Measurements from ENCODE around the gene CYP2A6. TPM values are rescaled to one million over a fixed set of nuclear protein-coding genes. Genes with fewer than 3 reads are reported as not detected.
"Not testable (repeated sequence)": the region's sequence is repeated elsewhere in the genome, so short reads cannot be mapped to it uniquely, and the experiment has no call there.

CYP2A6 gene
- polyA plus RNA-seq, 1 of the 3 experiments (the other 2 are of a cell fraction) = not detected

DNA sequence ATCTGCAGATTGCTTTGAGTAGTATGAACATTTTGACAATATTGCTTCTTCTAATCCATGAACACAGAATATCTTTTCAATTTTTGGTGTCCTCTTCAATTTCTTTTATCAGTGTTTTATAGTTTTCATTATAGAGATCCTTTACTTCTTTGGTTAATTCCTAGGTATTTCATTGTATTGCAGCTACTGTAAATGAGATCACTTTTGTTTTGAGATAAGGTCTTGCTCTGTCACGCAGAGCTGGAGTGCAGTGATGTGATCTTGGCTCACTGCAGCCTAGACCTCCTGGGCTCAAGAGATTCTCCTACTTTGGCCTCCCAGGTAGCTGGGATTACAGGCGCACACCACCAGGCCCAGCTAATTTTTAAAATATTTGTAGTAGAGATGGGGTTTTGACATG lies 22.0 kb upstream of the CYP2A6 start:
- peaks cover 25% of the 10 kb centered on the region; the same call in 1 of the 2 replicates for H3K27me3 ChIP-seq (ENCODE audit: insufficient read depth)
- H3K27ac ChIP-seq (ENCODE audit: low read depth in 2 of 2, low read length in 1 of 2) = no peak overlapping the region
- CTCF ChIA-PET = interaction anchor here (1.3 kb wide), 1 partner anchor 65 kb away, joined by 4 read pairs; no protein-coding TSS in a partner anchor
- DNase-seq = no peak
- TF ChIP-seq, protein P1, sequence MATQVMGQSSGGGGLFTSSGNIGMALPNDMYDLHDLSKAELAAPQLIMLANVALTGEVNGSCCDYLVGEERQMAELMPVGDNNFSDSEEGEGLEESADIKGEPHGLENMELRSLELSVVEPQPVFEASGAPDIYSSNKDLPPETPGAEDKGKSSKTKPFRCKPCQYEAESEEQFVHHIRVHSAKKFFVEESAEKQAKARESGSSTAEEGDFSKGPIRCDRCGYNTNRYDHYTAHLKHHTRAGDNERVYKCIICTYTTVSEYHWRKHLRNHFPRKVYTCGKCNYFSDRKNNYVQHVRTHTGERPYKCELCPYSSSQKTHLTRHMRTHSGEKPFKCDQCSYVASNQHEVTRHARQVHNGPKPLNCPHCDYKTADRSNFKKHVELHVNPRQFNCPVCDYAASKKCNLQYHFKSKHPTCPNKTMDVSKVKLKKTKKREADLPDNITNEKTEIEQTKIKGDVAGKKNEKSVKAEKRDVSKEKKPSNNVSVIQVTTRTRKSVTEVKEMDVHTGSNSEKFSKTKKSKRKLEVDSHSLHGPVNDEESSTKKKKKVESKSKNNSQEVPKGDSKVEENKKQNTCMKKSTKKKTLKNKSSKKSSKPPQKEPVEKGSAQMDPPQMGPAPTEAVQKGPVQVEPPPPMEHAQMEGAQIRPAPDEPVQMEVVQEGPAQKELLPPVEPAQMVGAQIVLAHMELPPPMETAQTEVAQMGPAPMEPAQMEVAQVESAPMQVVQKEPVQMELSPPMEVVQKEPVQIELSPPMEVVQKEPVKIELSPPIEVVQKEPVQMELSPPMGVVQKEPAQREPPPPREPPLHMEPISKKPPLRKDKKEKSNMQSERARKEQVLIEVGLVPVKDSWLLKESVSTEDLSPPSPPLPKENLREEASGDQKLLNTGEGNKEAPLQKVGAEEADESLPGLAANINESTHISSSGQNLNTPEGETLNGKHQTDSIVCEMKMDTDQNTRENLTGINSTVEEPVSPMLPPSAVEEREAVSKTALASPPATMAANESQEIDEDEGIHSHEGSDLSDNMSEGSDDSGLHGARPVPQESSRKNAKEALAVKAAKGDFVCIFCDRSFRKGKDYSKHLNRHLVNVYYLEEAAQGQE (IDR thresholded peaks at IDR 0.05; ENCODE audit: low read depth, low read length) = no peak
- no peak for TF ChIP-seq EZH2phosphoT487 (IDR thresholded peaks at IDR 0.05; ENCODE audit: borderline replicate concordance, low read depth)
- TF ChIP-seq, protein P2, sequence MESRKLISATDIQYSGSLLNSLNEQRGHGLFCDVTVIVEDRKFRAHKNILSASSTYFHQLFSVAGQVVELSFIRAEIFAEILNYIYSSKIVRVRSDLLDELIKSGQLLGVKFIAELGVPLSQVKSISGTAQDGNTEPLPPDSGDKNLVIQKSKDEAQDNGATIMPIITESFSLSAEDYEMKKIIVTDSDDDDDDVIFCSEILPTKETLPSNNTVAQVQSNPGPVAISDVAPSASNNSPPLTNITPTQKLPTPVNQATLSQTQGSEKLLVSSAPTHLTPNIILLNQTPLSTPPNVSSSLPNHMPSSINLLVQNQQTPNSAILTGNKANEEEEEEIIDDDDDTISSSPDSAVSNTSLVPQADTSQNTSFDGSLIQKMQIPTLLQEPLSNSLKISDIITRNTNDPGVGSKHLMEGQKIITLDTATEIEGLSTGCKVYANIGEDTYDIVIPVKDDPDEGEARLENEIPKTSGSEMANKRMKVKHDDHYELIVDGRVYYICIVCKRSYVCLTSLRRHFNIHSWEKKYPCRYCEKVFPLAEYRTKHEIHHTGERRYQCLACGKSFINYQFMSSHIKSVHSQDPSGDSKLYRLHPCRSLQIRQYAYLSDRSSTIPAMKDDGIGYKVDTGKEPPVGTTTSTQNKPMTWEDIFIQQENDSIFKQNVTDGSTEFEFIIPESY (IDR thresholded peaks at IDR 0.05; ENCODE audit: borderline replicate concordance, low read depth) = no peak
- TF ChIP-seq YY1 (IDR thresholded peaks at IDR 0.05; ENCODE audit: low read depth) = no peak
- TF ChIP-seq ELF1 (IDR thresholded peaks at IDR 0.05) = no peak
- no peak for TF ChIP-seq TCF12 (IDR thresholded peaks at IDR 0.05)
- H3K4me2 ChIP-seq = no peak overlapping the region
- 35% methylated on average over 2 of the region's 2 CpGs for WGBS (ENCODE audit: low lambda C conversion rate)
- no peak overlapping the region for H2AFZ ChIP-seq (ENCODE audit: low read depth)
- H3K4me3 ChIP-seq (ENCODE audit: low read depth in 2 of 2, low read length in 1 of 2) = no peak overlapping the region
- H3K9me2 ChIP-seq = no peaks in the 10 kb centered on the region
- H4K20me1 ChIP-seq (ENCODE audit: insufficient read depth) = no peaks in the 10 kb centered on the region
- no peaks in the 10 kb centered on the region for H3K36me3 ChIP-seq (replicated peaks in 1 of 2; ENCODE audit: control insufficient read depth in 1 of 2, insufficient read depth in 2 of 2, low read length in 1 of 2)
- POLR2A ChIA-PET = no interaction called here
- H3K9me3 ChIP-seq = no peaks in the 10 kb centered on the region
- no peaks in the 10 kb centered on the region for H3K4me1 ChIP-seq (ENCODE audit: control insufficient read depth in 1 of 2, insufficient read depth in 2 of 2, low read depth in 1 of 2, low read length in 1 of 2)
- H3F3A ChIP-seq (replicated peaks; ENCODE audit: insufficient read depth) = no peaks in the 10 kb centered on the region
- H3K79me2 ChIP-seq (ENCODE audit: insufficient read depth) = no peaks in the 10 kb centered on the region
- no peak overlapping the region for H3K9ac ChIP-seq

DNA sequence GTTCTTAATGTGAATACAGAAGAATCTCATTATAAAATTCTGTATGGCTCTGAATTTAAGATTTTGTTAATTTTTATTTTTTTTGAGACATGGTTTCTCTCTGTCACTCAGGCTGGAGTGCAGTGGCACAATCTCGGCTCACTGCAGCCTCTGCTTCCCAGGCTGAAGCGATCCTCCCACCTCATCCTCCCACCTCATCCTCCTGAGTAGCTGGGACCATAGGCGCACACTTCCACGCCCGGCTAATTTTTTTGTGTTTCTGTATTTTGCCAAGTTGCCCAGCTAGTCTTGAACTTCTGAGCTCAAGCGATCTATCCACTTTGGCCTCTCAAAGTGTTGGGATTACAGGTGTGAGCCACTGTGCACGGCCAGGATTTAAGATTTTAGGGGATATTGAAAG lies 17.5 kb upstream of the CYP2A6 start:
- no peaks in the 10 kb centered on the region for H3F3A ChIP-seq (replicated peaks; ENCODE audit: insufficient read depth)
- TF ChIP-seq, protein P3, sequence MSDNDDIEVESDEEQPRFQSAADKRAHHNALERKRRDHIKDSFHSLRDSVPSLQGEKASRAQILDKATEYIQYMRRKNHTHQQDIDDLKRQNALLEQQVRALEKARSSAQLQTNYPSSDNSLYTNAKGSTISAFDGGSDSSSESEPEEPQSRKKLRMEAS (IDR thresholded peaks at IDR 0.05; ENCODE audit: low read depth) = no peak
- H3K4me2 ChIP-seq = no peak overlapping the region
- 35% methylated on average over 7 of the region's 7 CpGs for WGBS (ENCODE audit: low lambda C conversion rate)
- H3K79me2 ChIP-seq (ENCODE audit: insufficient read depth) = no peaks in the 10 kb centered on the region
- H3K9me3 ChIP-seq = no peaks in the 10 kb centered on the region
- CTCF ChIA-PET = no interaction called here
- no peak overlapping the region for H3K4me3 ChIP-seq (ENCODE audit: low read depth in 2 of 2, low read length in 1 of 2)
- no peak for DNase-seq
- H3K9me2 ChIP-seq = no peaks in the 10 kb centered on the region
- no peak overlapping the region for H3K27ac ChIP-seq (ENCODE audit: low read depth in 2 of 2, low read length in 1 of 2)
- no peaks in the 10 kb centered on the region for H4K20me1 ChIP-seq (ENCODE audit: insufficient read depth)
- no peaks in the 10 kb centered on the region for H3K36me3 ChIP-seq (replicated peaks in 1 of 2; ENCODE audit: control insufficient read depth in 1 of 2, insufficient read depth in 2 of 2, low read length in 1 of 2)
- H2AFZ ChIP-seq (ENCODE audit: low read depth) = no peak overlapping the region
- no peaks in the 10 kb centered on the region; the same call in 1 of the 2 replicates for H3K27me3 ChIP-seq (ENCODE audit: insufficient read depth)
- no peaks in the 10 kb centered on the region for H3K4me1 ChIP-seq (ENCODE audit: control insufficient read depth in 1 of 2, insufficient read depth in 2 of 2, low read depth in 1 of 2, low read length in 1 of 2)
- POLR2A ChIA-PET = no interaction called here
- H3K9ac ChIP-seq = no peak overlapping the region

DNA sequence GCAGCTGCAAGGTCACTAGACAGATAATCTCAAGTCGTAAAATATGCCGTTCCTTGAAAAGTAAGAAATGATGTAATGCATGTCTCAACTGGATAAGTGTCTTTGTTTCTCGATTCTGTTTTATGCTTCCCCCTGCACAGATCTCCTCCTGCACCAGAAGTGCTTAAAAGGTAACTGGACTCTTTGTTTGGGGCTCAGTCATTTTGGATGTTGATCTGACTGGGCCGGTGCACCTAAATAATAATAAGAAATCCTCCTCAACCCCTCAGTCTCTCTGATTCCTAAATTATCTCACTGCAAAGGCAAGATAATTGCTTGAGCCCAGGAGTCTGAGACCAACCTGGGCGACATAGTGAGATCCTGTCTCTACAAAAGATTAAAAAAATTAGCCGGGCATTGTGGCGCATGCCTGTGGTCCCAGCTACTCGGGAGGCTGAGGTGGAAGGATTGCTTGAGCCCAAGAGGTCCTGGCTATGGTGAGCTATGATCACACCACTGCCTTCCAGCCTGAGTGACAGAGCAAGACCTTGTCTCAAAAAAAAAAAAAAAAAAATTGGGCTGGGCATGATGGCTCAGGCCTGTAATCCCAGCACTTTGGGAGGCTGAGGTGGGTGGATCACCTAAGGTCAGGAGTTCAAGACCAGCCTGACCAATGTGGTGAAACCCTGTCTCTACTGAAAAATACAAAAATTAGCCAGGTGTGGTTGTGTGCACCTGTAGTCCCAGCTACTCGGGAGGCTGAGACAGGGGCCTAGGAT lies 14.7 kb upstream of the CYP2A6 start:
- DNase-seq; POLR2A ChIA-PET; H3K79me2 ChIP-seq (ENCODE audit: insufficient read depth); H3K36me3 ChIP-seq (replicated peaks in 1 of 2; ENCODE audit: control insufficient read depth in 1 of 2, insufficient read depth in 2 of 2, low read length in 1 of 2); H3F3A ChIP-seq (replicated peaks; ENCODE audit: insufficient read depth); CTCF ChIA-PET; H3K27ac ChIP-seq (ENCODE audit: low read depth in 2 of 2, low read length in 1 of 2); H3K9me2 ChIP-seq; H3K9ac ChIP-seq; H3K9me3 ChIP-seq; H2AFZ ChIP-seq (ENCODE audit: low read depth); H3K4me2 ChIP-seq; H3K27me3 ChIP-seq (ENCODE audit: insufficient read depth); H4K20me1 ChIP-seq (ENCODE audit: insufficient read depth); H3K4me3 ChIP-seq (ENCODE audit: low read depth in 2 of 2, low read length in 1 of 2); H3K4me1 ChIP-seq (ENCODE audit: control insufficient read depth in 1 of 2, insufficient read depth in 2 of 2, low read depth in 1 of 2, low read length in 1 of 2): not testable (repeated sequence)
- 40% methylated on average over 9 of the region's 9 CpGs for WGBS (ENCODE audit: low lambda C conversion rate)

Measured in SK-N-SH (cell line).